ENCODE measurements around the gene PLAGL1. TPM values are rescaled to one million over a fixed set of nuclear protein-coding genes. Genes with fewer than 3 reads are reported as not detected.

The PLAGL1 gene
- total and polyA plus RNA-seq, 2 experiments from 2014 or later, result 22.8 to 43.8 TPM

- DNase-seq, result peak; percentile 41
- WGBS, 2 experiments (ENCODE audit: low coverage in 1 of 2, low lambda C conversion rate in 2 of 2, missing lambda C conversion rate in 2 of 2), result 47 to 56% methylated on average over 30 to 52 of the region's 52 CpGs
- in situ Hi-C loops (cut with MboI), result no loop called here
Observed at GRCh38 chr6:144007478-144008119, 460 bp downstream of the PLAGL1 start.

GRCh38 chr6:144006736-144007477 lies 1.2 kb downstream of the PLAGL1 start:
- DNase-seq, result peak; percentile 65
- Histone ChIP-seq H3K27ac (peak overlapping the region; percentile 72), H3K4me3 (peak overlapping the region; percentile 77), H3K9me2 (ENCODE audit: insufficient read depth) (no peaks in the 10 kb centered on the region), H3K4me1 (ENCODE audit: insufficient read depth) (peaks cover 5% of the 10 kb centered on the region; the same call in 1 of the 2 replicates), H3K9ac (peak overlapping the region; percentile 81), H3K79me2 (ENCODE audit: insufficient read depth) (peaks cover 45% of the 10 kb centered on the region), H4K20me1 (ENCODE audit: insufficient read depth) (no peaks in the 10 kb centered on the region), H3K27me3 (replicated peaks; ENCODE audit: insufficient read depth) (no peaks in the 10 kb centered on the region), H3K4me2 (ENCODE audit: unreplicated experiment) (peak overlapping the region; percentile 70), H3K9me3 (ENCODE audit: low read depth) (no peaks in the 10 kb centered on the region), H3F3A (ENCODE audit: insufficient read depth) (no peaks in the 10 kb centered on the region; the same call in 1 of the 2 replicates), H2AFZ (peak overlapping the region; percentile 48), H3K36me3 (ENCODE audit: low read depth) (peaks cover 7% of the 10 kb centered on the region; the same call in 1 of the 2 replicates)
- no peak for TF ChIP-seq EZH2 (IDR thresholded peaks at IDR 0.05; ENCODE audit: insufficient read depth, poor library complexity, severe bottlenecking)
- TF ChIP-seq EZH2phosphoT487 (IDR thresholded peaks at IDR 0.05; ENCODE audit: insufficient read depth, low read depth), result no peak
- 37 to 46% methylated on average over 21 of the region's 21 CpGs for WGBS, 2 experiments (ENCODE audit: low coverage in 1 of 2, low lambda C conversion rate in 2 of 2, missing lambda C conversion rate in 2 of 2)
- in situ Hi-C loops (cut with MboI), result no loop called here

More at GRCh38 chr6:144007478-144008119, 460 bp downstream of the PLAGL1 start:
- H3F3A ChIP-seq (ENCODE audit: insufficient read depth), result peaks cover under 1% of the 10 kb centered on the region; the same call in 1 of the 2 replicates
- H3K27me3 ChIP-seq (replicated peaks; ENCODE audit: insufficient read depth), result no peaks in the 10 kb centered on the region
- peak overlapping the region; percentile 77 for H3K4me3 ChIP-seq
- peak overlapping the region; percentile 81 for H3K9ac ChIP-seq
- no peaks in the 10 kb centered on the region for H3K9me2 ChIP-seq (ENCODE audit: insufficient read depth)
- H3K4me2 ChIP-seq (ENCODE audit: unreplicated experiment), result peak overlapping the region; percentile 70
- peak overlapping the region; percentile 72 for H3K27ac ChIP-seq
- H3K9me3 ChIP-seq (ENCODE audit: low read depth), result no peaks in the 10 kb centered on the region
- H2AFZ ChIP-seq, result peak overlapping the region; percentile 48
- peaks cover under 1% of the 10 kb centered on the region; the same call in 1 of the 2 replicates for H3K36me3 ChIP-seq (ENCODE audit: low read depth)
- no peaks in the 10 kb centered on the region for H4K20me1 ChIP-seq (ENCODE audit: insufficient read depth)
- peaks cover 5% of the 10 kb centered on the region; the same call in 1 of the 2 replicates for H3K4me1 ChIP-seq (ENCODE audit: insufficient read depth)
- H3K79me2 ChIP-seq (ENCODE audit: insufficient read depth), result peaks cover 38% of the 10 kb centered on the region
- TF ChIP-seq EZH2 (IDR thresholded peaks at IDR 0.05; ENCODE audit: insufficient read depth, poor library complexity, severe bottlenecking) (no peak), EZH2phosphoT487 (IDR thresholded peaks at IDR 0.05; ENCODE audit: insufficient read depth, low read depth) (no peak)

- H3K9me3 ChIP-seq (ENCODE audit: low read depth), result no peaks in the 10 kb centered on the region
- H2AFZ ChIP-seq, result no peak overlapping the region
- H4K20me1 ChIP-seq (ENCODE audit: insufficient read depth), result no peaks in the 10 kb centered on the region
- no peaks in the 10 kb centered on the region for H3K4me1 ChIP-seq (ENCODE audit: insufficient read depth)
- no peaks in the 10 kb centered on the region for H3K27me3 ChIP-seq (replicated peaks; ENCODE audit: insufficient read depth)
- H3F3A ChIP-seq (ENCODE audit: insufficient read depth), result no peaks in the 10 kb centered on the region
- DNase-seq, result peak; percentile 79
- no peak overlapping the region for H3K4me3 ChIP-seq
- H3K36me3 ChIP-seq (ENCODE audit: low read depth), result peaks cover 9% of the 10 kb centered on the region; the same call in 1 of the 2 replicates
- H3K27ac ChIP-seq, result peak overlapping the region; percentile 3; the same call in 1 of the 2 replicates
- no peak for TF ChIP-seq EZH2phosphoT487 (IDR thresholded peaks at IDR 0.05; ENCODE audit: insufficient read depth, low read depth)
- TF ChIP-seq EZH2 (IDR thresholded peaks at IDR 0.05; ENCODE audit: insufficient read depth, poor library complexity, severe bottlenecking), result no peak
- H3K9ac ChIP-seq, result no peak overlapping the region
- in situ Hi-C loops (cut with MboI), result no loop called here
- 63 to 65% methylated on average over 3 of the region's 3 CpGs for WGBS, 2 experiments (ENCODE audit: low coverage in 1 of 2, low lambda C conversion rate in 2 of 2, missing lambda C conversion rate in 2 of 2)
- H3K79me2 ChIP-seq (ENCODE audit: insufficient read depth), result peaks cover 100% of the 10 kb centered on the region
- H3K4me2 ChIP-seq (ENCODE audit: unreplicated experiment), result no peak overlapping the region
- no peaks in the 10 kb centered on the region for H3K9me2 ChIP-seq (ENCODE audit: insufficient read depth)
Observed at GRCh38 chr6:143999406-143999805, 8.7 kb downstream of the PLAGL1 start.

GRCh38 chr6:143998686-143999085 lies 9.4 kb downstream of the PLAGL1 start:
- no peak overlapping the region for H2AFZ ChIP-seq
- no peaks in the 10 kb centered on the region for H3K9me3 ChIP-seq (ENCODE audit: low read depth)
- no peak overlapping the region for H3K9ac ChIP-seq
- no peaks in the 10 kb centered on the region for H3F3A ChIP-seq (ENCODE audit: insufficient read depth)
- peaks cover 9% of the 10 kb centered on the region; the same call in 1 of the 2 replicates for H3K36me3 ChIP-seq (ENCODE audit: low read depth)
- DNase-seq, result no peak
- no peaks in the 10 kb centered on the region for H4K20me1 ChIP-seq (ENCODE audit: insufficient read depth)
- 86 to 94% methylated on average over 2 of the region's 2 CpGs for WGBS, 2 experiments (ENCODE audit: low coverage in 1 of 2, low lambda C conversion rate in 2 of 2, missing lambda C conversion rate in 2 of 2)
- no peaks in the 10 kb centered on the region for H3K27me3 ChIP-seq (replicated peaks; ENCODE audit: insufficient read depth)
- no peaks in the 10 kb centered on the region for H3K9me2 ChIP-seq (ENCODE audit: insufficient read depth)
- in situ Hi-C loops (cut with MboI), result no loop called here
- H3K4me1 ChIP-seq (ENCODE audit: insufficient read depth), result no peaks in the 10 kb centered on the region
- peaks cover 100% of the 10 kb centered on the region for H3K79me2 ChIP-seq (ENCODE audit: insufficient read depth)
- peak overlapping the region; percentile 3; the same call in 1 of the 2 replicates for H3K27ac ChIP-seq
- no peak overlapping the region for H3K4me2 ChIP-seq (ENCODE audit: unreplicated experiment)
- H3K4me3 ChIP-seq, result no peak overlapping the region
- TF ChIP-seq EZH2phosphoT487 (IDR thresholded peaks at IDR 0.05; ENCODE audit: insufficient read depth, low read depth) (no peak), EZH2 (IDR thresholded peaks at IDR 0.05; ENCODE audit: insufficient read depth, poor library complexity, severe bottlenecking) (no peak)

All from GM23248 (cell line).